HG03575 (cell line): Measurements from ENCODE around the gene B3GAT2.

Experiments
- ATAC-seq: cut with Tn5 transposase; IDR thresholded peaks from one replicate; pipeline ENCODE4 v1.9.1; 2021; ENCODE audit not compliant: unreplicated experiment, insufficient number of reproducible peaks, low FRiP score; ENCODE audit errors: extremely low read depth

B3GAT2 gene

GRCh38 chr6:70903665-70904452 is 53.0 kb downstream of the B3GAT2 start:
- no peak for ATAC-seq

GRCh38 chr6:70901324-70901723 is 55.5 kb downstream of the B3GAT2 start:
- no peak for ATAC-seq

- no peak for ATAC-seq
These were observed 56.8 kb downstream of the B3GAT2 start for GRCh38 chr6:70900047-70900446.

GRCh38 chr6:70894001-70894400 is 62.9 kb downstream of the B3GAT2 start:
- no peak for ATAC-seq

- no peak for ATAC-seq
These were observed 67.6 kb downstream of the B3GAT2 start for GRCh38 chr6:70889270-70889669.

DNA sequence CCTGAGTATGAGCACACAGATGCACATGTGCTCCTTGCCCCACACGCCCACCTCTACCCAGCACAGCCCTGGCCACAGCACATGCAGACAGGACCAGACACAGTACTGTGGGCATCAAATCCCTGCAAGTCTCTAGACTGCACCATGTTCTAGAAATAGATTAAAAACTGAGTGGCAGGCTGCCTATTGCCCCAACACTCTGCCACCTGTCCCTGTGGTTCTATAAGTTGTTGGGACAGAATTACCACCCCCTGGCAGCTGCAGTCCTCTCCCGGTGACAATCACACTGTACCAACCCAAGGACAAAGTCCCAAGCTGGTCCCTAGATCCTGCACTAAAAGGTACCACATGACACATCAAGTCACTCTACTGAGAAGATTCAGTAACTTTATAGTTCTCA is 70.2 kb downstream of the B3GAT2 start:
- no peak for ATAC-seq

DNA sequence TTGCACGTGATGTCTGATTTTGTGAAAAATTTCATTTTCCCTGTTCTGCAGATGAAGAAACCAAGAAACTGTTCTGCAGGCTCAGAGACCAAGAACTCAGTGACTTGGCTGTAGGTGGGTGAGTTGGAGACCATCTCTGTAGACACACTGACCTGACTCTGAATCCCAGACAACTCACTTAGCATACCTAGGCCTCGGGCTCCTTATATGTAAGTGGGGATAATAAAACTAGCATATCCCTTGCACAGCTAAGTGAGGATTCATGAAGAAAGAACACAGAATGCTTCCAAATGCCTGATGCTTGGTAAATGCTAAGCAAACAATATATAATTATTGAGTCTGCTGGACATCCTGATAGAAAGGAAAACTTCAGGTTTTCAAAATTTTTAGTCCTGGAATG is 70.8 kb downstream of the B3GAT2 start:
- ATAC-seq: no peak

- no peak for ATAC-seq
These were observed 72.5 kb downstream of the B3GAT2 start for GRCh38 chr6:70884074-70884983.

GRCh38 chr6:70879496-70879895 is 77.4 kb downstream of the B3GAT2 start:
- ATAC-seq: no peak

GRCh38 chr6:70874181-70874913 is 82.5 kb downstream of the B3GAT2 start:
- ATAC-seq: no peak

DNA sequence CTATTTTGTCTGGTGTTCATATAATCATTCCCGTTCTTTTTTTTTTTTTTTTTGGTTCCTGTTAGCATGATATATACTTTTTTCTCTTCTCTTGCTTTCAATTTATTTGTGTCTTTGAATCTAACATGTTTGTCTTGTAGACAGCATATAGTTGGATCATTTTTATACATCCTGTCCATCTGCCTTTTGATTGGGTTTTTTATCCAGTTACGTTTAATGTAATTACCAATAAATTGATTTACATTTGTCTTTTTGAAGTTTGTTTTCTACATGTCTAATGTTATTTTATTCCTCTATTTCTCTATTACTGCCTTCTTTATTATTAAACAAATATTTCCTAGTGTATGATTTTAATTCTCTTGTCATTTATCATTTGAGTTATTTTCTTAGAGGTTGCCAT is 84.4 kb downstream of the B3GAT2 start:
- no peak for ATAC-seq

DNA sequence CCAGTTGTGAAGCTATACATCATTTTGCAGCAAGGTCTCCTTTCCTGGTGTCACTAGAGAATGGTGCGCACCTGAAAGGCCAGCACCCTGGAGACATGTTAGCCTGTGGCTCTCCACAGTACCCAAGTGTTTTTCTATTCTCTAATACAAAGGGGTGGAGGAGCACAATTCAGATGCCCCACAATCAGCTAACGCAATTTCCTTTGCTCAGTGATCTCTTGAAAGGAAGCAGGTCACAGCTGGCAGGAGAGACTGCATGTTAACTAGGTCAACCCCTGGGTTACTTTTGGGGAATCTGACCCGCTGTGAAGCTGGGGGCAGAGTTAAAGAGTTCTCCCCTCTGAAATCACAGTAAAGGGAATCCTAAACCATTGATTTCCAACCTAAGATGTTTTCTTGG is 92.5 kb downstream of the B3GAT2 start:
- ATAC-seq: no peak

- ATAC-seq: no peak
These were observed 93.5 kb downstream of the B3GAT2 start for GRCh38 chr6:70863343-70863742.

DNA sequence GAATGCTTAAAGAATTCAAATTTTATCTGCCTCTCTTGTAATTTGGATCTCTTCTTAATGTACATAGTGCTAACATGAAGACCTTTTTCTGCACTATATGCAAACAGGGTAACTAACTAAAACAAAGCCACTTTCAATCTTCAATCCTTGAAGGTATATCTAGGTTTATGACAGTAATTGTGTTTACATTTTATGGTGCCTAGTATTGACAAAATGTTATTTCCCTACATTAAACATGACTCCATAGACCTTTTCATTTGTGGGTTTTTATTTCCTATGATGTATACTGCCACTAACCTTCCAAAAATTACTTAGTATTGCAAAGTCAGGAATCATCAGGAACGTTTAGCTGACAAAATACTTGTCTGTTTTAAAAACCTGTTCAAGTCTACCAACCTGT is 95.9 kb downstream of the B3GAT2 start:
- no peak for ATAC-seq

GRCh38 chr6:70860045-70860444 is 96.8 kb downstream of the B3GAT2 start:
- ATAC-seq: no peak

DNA sequence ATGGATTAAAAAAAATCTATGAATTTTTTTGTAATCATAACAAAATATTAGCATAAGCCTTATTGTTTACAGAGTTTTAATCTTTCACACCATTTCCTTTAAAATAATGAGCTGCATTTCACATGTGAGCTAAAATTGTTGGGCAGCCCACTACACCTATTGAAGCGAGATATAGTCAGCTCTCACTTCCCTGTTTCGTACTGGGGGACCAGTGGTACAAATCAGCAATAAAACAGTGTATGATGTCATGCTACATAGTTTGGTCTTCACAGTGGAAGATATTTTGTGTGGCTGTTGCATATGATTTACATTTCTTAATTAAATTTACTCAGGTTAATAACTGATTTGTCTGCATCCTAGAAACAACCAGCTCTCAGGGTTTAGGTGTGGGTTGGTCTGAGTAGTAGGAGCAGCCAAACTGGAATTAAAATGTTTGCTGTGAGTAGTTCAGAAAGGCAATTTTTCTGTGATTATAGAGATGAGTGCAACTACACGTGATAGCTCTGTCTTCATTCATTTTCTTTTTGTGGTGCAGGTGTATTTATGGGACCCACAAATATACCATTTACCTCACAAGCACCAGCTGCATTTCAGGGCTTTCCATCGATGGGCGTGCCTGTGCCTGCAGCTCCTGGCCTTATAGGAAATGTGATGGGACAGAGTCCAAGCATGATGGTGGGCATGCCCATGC is 99.3 kb downstream of the B3GAT2 start:
- ATAC-seq: peak; percentile 99

- no peak for ATAC-seq
These were observed 104.1 kb downstream of the B3GAT2 start for GRCh38 chr6:70852667-70853246.

DNA sequence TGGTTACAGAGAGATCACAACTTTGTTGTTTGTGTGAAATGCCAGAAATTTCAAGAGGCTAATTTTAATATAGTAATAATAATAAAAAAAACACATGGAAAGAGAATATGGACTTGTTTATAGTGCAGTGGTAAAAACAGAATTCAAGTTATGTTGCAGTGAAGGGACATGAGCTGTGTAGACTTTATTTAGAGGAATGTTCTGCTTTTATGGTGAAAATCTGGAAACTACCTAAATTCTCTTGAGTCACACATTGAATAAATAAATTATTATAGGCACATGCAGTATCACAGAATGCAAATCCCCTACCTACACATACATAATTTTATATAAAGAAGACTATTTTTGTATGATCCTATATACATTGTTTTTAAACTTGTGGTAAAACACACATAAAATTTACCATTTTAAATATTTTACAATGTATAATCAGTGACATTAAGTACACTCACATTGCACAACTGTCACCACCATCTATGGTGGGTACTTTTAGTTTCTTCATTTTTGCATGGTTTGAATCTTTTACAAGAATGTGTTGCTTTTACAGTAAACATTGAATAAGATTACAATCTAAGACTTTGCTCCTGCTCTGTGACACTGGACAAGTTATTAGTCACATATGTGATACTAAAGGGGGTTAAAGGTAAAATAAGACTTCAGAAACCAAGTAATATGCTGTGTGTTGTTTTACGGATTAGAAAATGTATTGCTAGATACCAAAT is 107.4 kb downstream of the B3GAT2 start:
- no peak for ATAC-seq
